OCI-LY1 (cell line): ENCODE data around the gene UNC13A.

ENCODE experiments used
- CTCF ChIP-seq: fragments of 200-600 bp; sonication (generic), shearing (Covaris generic); IDR thresholded peaks from 2 replicates; pipeline ENCODE4 v1.5.1; 2017; ENCODE audit warnings: mild to moderate bottlenecking, antibody characterized with exemption, low read length, moderate library complexity, mixed read lengths
- EZH2 ChIP-seq: fragments of 200-600 bp; sonication (generic), shearing (Covaris generic); IDR thresholded peaks from 2 replicates; pipeline ENCODE4 v1.8.0; 2017; ENCODE audit warnings: borderline replicate concordance, mixed run types, mild to moderate bottlenecking, antibody characterized with exemption, low read length, moderate library complexity, mixed read lengths

- TF ChIP-seq CTCF (no peak), EZH2 (no peak)
Observed at GRCh38 chr19:17616961-17617806, 71.0 kb downstream of the UNC13A start.
